Neural crest cell (in vitro differentiated cells): ENCODE data around the gene AGK. TPM values are rescaled to one million over a fixed set of nuclear protein-coding genes. Genes with fewer than 3 reads are reported as not detected.

ENCODE experiments used
- DNase-seq: peaks from one replicate; pipeline ENCODE4 v3.0.0; 2021; ENCODE audit warnings: low read depth, mixed read lengths, low spot score
- H3K27ac Mint-ChIP-seq: one replicate; pipeline ENCODE4 v1.8.0; 2021; ENCODE audit warnings: mild to moderate bottlenecking, mixed read lengths; ENCODE audit not compliant: unreplicated experiment
- H3K27me3 Mint-ChIP-seq: 2 replicates; pipeline ENCODE4 v1.8.0; 2021; ENCODE audit warnings: low read depth, mild to moderate bottlenecking, mixed read lengths
- H3K36me3 Mint-ChIP-seq: 2 replicates; pipeline ENCODE4 v1.8.0; 2021; ENCODE audit warnings: low read depth, mild to moderate bottlenecking, mixed read lengths
- H3K4me1 Mint-ChIP-seq: 2 replicates; pipeline ENCODE4 v1.8.0; 2021; ENCODE audit warnings: mixed read lengths
- H3K4me3 Mint-ChIP-seq: one replicate; pipeline ENCODE4 v1.8.0; 2021; ENCODE audit warnings: mild to moderate bottlenecking, mixed read lengths
- H3K9me3 Mint-ChIP-seq: 2 replicates; pipeline ENCODE4 v1.8.0; 2021; ENCODE audit warnings: mixed read lengths
- total RNA-seq: library from RNA; stranded (reverse); gene quantifications from 2 replicates; pipeline ENCODE4 v1.2.1, GENCODE V29; 2021
- TF ChIP-seq, protein P1 (sequence below): fragments of 200-600 bp; sonication (generic); conservative IDR thresholded peaks from 2 replicates; pipeline ENCODE4 v1.5.0; 2021; ENCODE audit warnings: antibody characterized with exemption, mild to moderate bottlenecking

The AGK gene
- total RNA-seq, 1 donor from 2014 or later, result 35.7 TPM

- Mint-ChIP-seq H3K4me3 (no peak overlapping the region), H3K36me3 (peaks cover 49% of the 10 kb centered on the region), H3K27ac (no peak overlapping the region), H3K4me1 (no peaks in the 10 kb centered on the region), H3K27me3 (no peaks in the 10 kb centered on the region), H3K9me3 (peaks cover 4% of the 10 kb centered on the region)
- no peak for DNase-seq
- TF ChIP-seq, protein P1, sequence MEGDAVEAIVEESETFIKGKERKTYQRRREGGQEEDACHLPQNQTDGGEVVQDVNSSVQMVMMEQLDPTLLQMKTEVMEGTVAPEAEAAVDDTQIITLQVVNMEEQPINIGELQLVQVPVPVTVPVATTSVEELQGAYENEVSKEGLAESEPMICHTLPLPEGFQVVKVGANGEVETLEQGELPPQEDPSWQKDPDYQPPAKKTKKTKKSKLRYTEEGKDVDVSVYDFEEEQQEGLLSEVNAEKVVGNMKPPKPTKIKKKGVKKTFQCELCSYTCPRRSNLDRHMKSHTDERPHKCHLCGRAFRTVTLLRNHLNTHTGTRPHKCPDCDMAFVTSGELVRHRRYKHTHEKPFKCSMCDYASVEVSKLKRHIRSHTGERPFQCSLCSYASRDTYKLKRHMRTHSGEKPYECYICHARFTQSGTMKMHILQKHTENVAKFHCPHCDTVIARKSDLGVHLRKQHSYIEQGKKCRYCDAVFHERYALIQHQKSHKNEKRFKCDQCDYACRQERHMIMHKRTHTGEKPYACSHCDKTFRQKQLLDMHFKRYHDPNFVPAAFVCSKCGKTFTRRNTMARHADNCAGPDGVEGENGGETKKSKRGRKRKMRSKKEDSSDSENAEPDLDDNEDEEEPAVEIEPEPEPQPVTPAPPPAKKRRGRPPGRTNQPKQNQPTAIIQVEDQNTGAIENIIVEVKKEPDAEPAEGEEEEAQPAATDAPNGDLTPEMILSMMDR, result no peak
Observed at GRCh38 chr7:141562972-141563371, 11.8 kb downstream of the AGK start.

- DNase-seq, result no peak
- H3K9me3 Mint-ChIP-seq, result peaks cover 4% of the 10 kb centered on the region
- peaks cover 41% of the 10 kb centered on the region for H3K36me3 Mint-ChIP-seq
- H3K4me1 Mint-ChIP-seq, result no peaks in the 10 kb centered on the region
- TF ChIP-seq, protein P1, result no peak
- H3K4me3 Mint-ChIP-seq, result no peak overlapping the region
- no peak overlapping the region for H3K27ac Mint-ChIP-seq
- no peaks in the 10 kb centered on the region for H3K27me3 Mint-ChIP-seq
Observed at GRCh38 chr7:141563956-141564623, 12.9 kb downstream of the AGK start.

DNA sequence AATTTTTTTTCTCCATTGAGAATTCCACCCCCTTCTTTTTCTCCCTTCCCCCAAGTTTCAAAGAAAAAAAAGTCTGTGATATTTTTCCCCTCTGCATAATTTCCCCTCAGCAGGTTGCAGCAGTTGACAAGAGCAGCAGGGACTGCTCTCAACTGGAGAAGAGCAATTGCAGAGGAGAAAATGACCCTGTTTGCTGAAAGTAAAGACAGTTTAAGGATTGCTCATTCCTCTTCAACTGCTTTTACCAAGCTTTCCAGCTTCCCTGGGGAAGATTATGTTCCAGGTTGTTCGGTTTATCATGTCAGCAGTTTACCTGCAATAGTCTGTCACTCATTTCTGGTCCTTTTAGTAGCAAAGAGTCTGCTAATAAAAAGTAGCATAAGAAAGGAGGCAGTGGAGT is 16.2 kb downstream of the AGK start:
- TF ChIP-seq, protein P1, result no peak
- peaks cover 21% of the 10 kb centered on the region for H3K36me3 Mint-ChIP-seq
- H3K27ac Mint-ChIP-seq, result no peak overlapping the region
- H3K4me1 Mint-ChIP-seq, result no peaks in the 10 kb centered on the region
- no peak overlapping the region for H3K4me3 Mint-ChIP-seq
- H3K27me3 Mint-ChIP-seq, result no peaks in the 10 kb centered on the region
- no peaks in the 10 kb centered on the region for H3K9me3 Mint-ChIP-seq
- DNase-seq, result no peak

GRCh38 chr7:141568227-141568626 is 17.0 kb downstream of the AGK start:
- H3K27ac Mint-ChIP-seq, result no peak overlapping the region
- no peak overlapping the region for H3K4me3 Mint-ChIP-seq
- H3K27me3 Mint-ChIP-seq, result no peaks in the 10 kb centered on the region
- H3K4me1 Mint-ChIP-seq, result no peaks in the 10 kb centered on the region
- DNase-seq, result no peak
- H3K36me3 Mint-ChIP-seq, result peaks cover 19% of the 10 kb centered on the region
- no peaks in the 10 kb centered on the region for H3K9me3 Mint-ChIP-seq
- TF ChIP-seq, protein P1, result no peak

DNA sequence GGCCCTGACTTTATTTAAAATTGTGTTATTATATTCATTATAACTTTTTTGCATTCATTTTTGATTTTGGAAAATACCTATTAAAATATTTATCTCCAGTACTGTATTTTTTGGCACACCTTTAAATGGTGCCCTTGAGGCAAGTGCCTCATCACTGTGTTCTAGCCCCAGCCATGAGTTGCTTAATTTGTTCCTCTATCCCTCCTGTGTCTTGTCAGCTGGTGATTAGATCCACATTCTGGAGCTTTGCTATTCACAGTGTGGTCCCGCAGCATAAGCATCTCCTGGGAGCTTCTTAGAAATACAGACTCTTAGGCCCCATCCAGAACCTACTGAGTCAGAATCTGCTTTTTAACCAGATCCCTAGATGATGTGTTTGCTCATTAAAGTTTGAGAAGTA is 19.8 kb downstream of the AGK start:
- peaks cover 13% of the 10 kb centered on the region for H3K36me3 Mint-ChIP-seq
- no peak overlapping the region for H3K27ac Mint-ChIP-seq
- H3K4me3 Mint-ChIP-seq, result no peak overlapping the region
- no peaks in the 10 kb centered on the region for H3K4me1 Mint-ChIP-seq
- no peak for DNase-seq
- H3K27me3 Mint-ChIP-seq, result no peaks in the 10 kb centered on the region
- H3K9me3 Mint-ChIP-seq, result peaks cover 2% of the 10 kb centered on the region
- TF ChIP-seq, protein P1, result no peak
